ENCODE measurements around the gene ANK3. TPM values are rescaled to one million over a fixed set of nuclear protein-coding genes. Genes with fewer than 3 reads are reported as not detected.

The ANK3 gene
- total and polyA plus RNA-seq, 2 experiments from 2014 or later = 46.5 to 85.2 TPM

- H3K4me1 ChIP-seq (ENCODE audit: insufficient read depth) = 0 out of 2 replicates have a peak, but pooled peaks cover 4% of the 10 kb centered on the region
- no peak overlapping the region for H3K4me2 ChIP-seq
- no peak overlapping the region for H3K4me3 ChIP-seq
- no peaks in the 10 kb centered on the region for H4K20me1 ChIP-seq (replicated peaks; ENCODE audit: insufficient read depth)
- Mint-ChIP-seq H3K4me1 (peaks cover 4% of the 10 kb centered on the region; the same call in 1 of the 3 replicates), H3K4me3 (no peak overlapping the region), H3K27me3 (ENCODE audit: insufficient read depth, low read depth, poor library complexity) (no peaks in the 10 kb centered on the region), H3K9me3 (peaks cover 12% of the 10 kb centered on the region; the same call in 1 of the 3 replicates), H3K27ac (no peak overlapping the region), H3K36me3 (ENCODE audit: low read depth) (peaks cover 7% of the 10 kb centered on the region)
- no peaks in the 10 kb centered on the region for H3F3A ChIP-seq (replicated peaks; ENCODE audit: low read depth)
- H3K27me3 ChIP-seq (ENCODE audit: insufficient read depth) = no peaks in the 10 kb centered on the region
- H3K27ac ChIP-seq (ENCODE audit: low read depth) = no peak overlapping the region
- no peak for ATAC-seq
- no peak for TF ChIP-seq ZNF331 (CRISPR knock-in tag; IDR thresholded peaks at IDR 0.05; ENCODE audit: low read depth)
- no peak for TF ChIP-seq JUNB (IDR thresholded peaks at IDR 0.05; ENCODE audit: unreplicated experiment)
- TF ChIP-seq CREB1 (CRISPR knock-in tag; IDR thresholded peaks at IDR 0.05; ENCODE audit: low read depth) = no peak
- TF ChIP-seq REST (IDR thresholded peaks at IDR 0.05; ENCODE audit: unreplicated experiment) = no peak
- TF ChIP-seq STAT1 (IDR thresholded peaks at IDR 0.05; ENCODE audit: unreplicated experiment) = no peak
- no peak for TF ChIP-seq EZH2 (IDR thresholded peaks at IDR 0.05; ENCODE audit: low read depth, unreplicated experiment)
- no peak for TF ChIP-seq ZNF114 (CRISPR knock-in tag; IDR thresholded peaks at IDR 0.05)
- TF ChIP-seq NANOG (IDR thresholded peaks at IDR 0.05; ENCODE audit: borderline replicate concordance) = no peak
- TF ChIP-seq EZH2phosphoT487 (IDR thresholded peaks at IDR 0.05; ENCODE audit: unreplicated experiment) = no peak
- no peak for TF ChIP-seq ZNF462 (CRISPR knock-in tag; IDR thresholded peaks at IDR 0.05)
- TF ChIP-seq CTCF (conservative IDR thresholded peaks at IDR 0.05; ENCODE audit: low read depth in 2 of 2) = no peak
- TF ChIP-seq POLR2AphosphoS5 (IDR thresholded peaks at IDR 0.05; ENCODE audit: low read depth) = no peak
- no peak for TF ChIP-seq ETS1 (IDR thresholded peaks at IDR 0.05)
- no peaks in the 10 kb centered on the region for H3K79me2 ChIP-seq (replicated peaks; ENCODE audit: insufficient read depth)
- no peak overlapping the region for H2AFZ ChIP-seq
- no peaks in the 10 kb centered on the region; the same call in 1 of the 2 replicates for H3K36me3 ChIP-seq (ENCODE audit: insufficient read depth)
- DNase-seq (ENCODE audit: low spot score) = no peak
- peaks cover 9% of the 10 kb centered on the region; the same call in 1 of the 2 replicates for H3K9me2 ChIP-seq (ENCODE audit: insufficient read depth)
These were observed 379.8 kb downstream of the ANK3 start for GRCh38 chr10:60009710-60010383.

All from GM23338 (cell line).